Hypothalamus (tissue), 51 donors: ENCODE measurements around the gene OR5K3.

Source experiments
- DNase-seq, 51 donors: peaks; one replicate each; lab custom pipeline; 2025; lab: John Stamatoyannopoulos, UW

OR5K3 gene

GRCh38 chr3:98432575-98432974 lies 42.1 kb downstream of the OR5K3 start:
- no peak for DNase-seq

GRCh38 chr3:98433764-98434163 lies 43.3 kb downstream of the OR5K3 start:
- DNase-seq = no peak

GRCh38 chr3:98434412-98434811 lies 43.9 kb downstream of the OR5K3 start:
- DNase-seq = no peak

GRCh38 chr3:98440283-98440682 lies 49.8 kb downstream of the OR5K3 start:
- no peak for DNase-seq
